Effector CD4-positive, alpha-beta T cell (primary cell): ENCODE results near the gene PLD4.
A peak's percentile ranks its signal among the peaks of the same experiment; 100 is the strongest.

ENCODE experiments used
- DNase-seq: peaks from one replicate; pipeline ENCODE4 v3.0.0-alpha.2; 2020

PLD4 gene

GRCh38 chr14:104976198-104977007, 51.7 kb downstream of the PLD4 start:
- peak; percentile 84 for DNase-seq

GRCh38 chr14:104977008-104977680, 52.5 kb downstream of the PLD4 start:
- no peak for DNase-seq

- peak; percentile 32 for DNase-seq
Observed at GRCh38 chr14:104977681-104978653, 53.3 kb downstream of the PLD4 start, which contains the start of gene AHNAK2. TSS of gene AHNAK2 (minus strand) at chr14:104978374. CDS start at chr14:104978237, 137 bp downstream.

- DNase-seq = no peak
Observed at GRCh38 chr14:104978746-104979691, 54.3 kb downstream of the PLD4 start.

- DNase-seq = no peak
Observed at GRCh38 chr14:104979758-104980610, 55.3 kb downstream of the PLD4 start.

GRCh38 chr14:104980611-104981531, 56.2 kb downstream of the PLD4 start:
- DNase-seq = no peak

GRCh38 chr14:104981699-104982541, 57.2 kb downstream of the PLD4 start:
- DNase-seq = no peak

GRCh38 chr14:104982548-104983230, 58.0 kb downstream of the PLD4 start:
- DNase-seq = no peak
